IMR-90 (cell line): Measurements from ENCODE around the gene MGAT1. TPM values are rescaled to one million over a fixed set of nuclear protein-coding genes. Genes with fewer than 3 reads are reported as not detected.

Source experiments
- ATAC-seq: fragments of 200-7000 bp; cut with Tn5 transposase; 2 replicates; pipeline ENCODE4 v1.9.1; 2020; ENCODE audit warnings: low read depth, mild to moderate bottlenecking, moderate library complexity
- BruUV-seq: library from RNA; stranded (reverse); fragments of 400-500 nt; replicated peaks from 2 replicates; lab custom pipeline; 2021; lab: Mats Ljungman, UMichigan
- CTCF ChIA-PET: fragments of 300-600 bp; formaldehyde crosslinking; extraction: SDS; loops from one replicate; lab custom pipeline; 2021; ENCODE audit warnings: antibody characterized with exemption; lab: Yijun Ruan, JAX
- POLR2A ChIA-PET: fragments of 300-600 bp; sonication (Branson Sonifier 250); formaldehyde crosslinking; loops from one replicate; lab custom pipeline; 2022; ENCODE audit warnings: antibody characterized with exemption; ENCODE audit not compliant: unreplicated experiment; lab: Charles Lee
- DNase-seq: peaks from one replicate; pipeline ENCODE4 v3.0.0; 2013
- H2AFZ ChIP-seq: replicated peaks from 2 replicates; pipeline ENCODE3; 2013; ENCODE audit warnings: low read length, mild to moderate bottlenecking; ENCODE audit not compliant: poor library complexity
- H2AK5ac ChIP-seq: 2 replicates; pipeline ENCODE4 v1.6.1; 2013; ENCODE audit warnings: low read depth, low read length, inconsistent platforms
- H2AK9ac ChIP-seq: replicated peaks from 2 replicates; pipeline ENCODE3; 2013; ENCODE audit warnings: mild to moderate bottlenecking, low read depth, low read length, moderate library complexity; ENCODE audit not compliant: poor library complexity
- H2BK120ac ChIP-seq: 2 replicates; pipeline ENCODE4 v1.6.1; 2013; ENCODE audit warnings: low read depth, low read length, inconsistent platforms
- H2BK15ac ChIP-seq: 3 replicates; pipeline ENCODE4 v1.6.1; 2013; ENCODE audit warnings: low read depth, low read length, inconsistent platforms
- H2BK20ac ChIP-seq: 2 replicates; pipeline ENCODE4 v1.6.1; 2013; ENCODE audit warnings: low read depth, mild to moderate bottlenecking, inconsistent platforms, low read length, moderate library complexity
- H2BK5ac ChIP-seq: 2 replicates; pipeline ENCODE4 v1.6.1; 2013; ENCODE audit warnings: mild to moderate bottlenecking, low read depth, low read length, inconsistent platforms; ENCODE audit not compliant: poor library complexity, severe bottlenecking
- H3K14ac ChIP-seq: replicated peaks from 2 replicates; pipeline ENCODE4 v1.6.1; 2013; ENCODE audit warnings: low read depth, low read length, inconsistent platforms
- H3K18ac ChIP-seq: 2 replicates; pipeline ENCODE4 v1.6.1; 2013; ENCODE audit warnings: low read depth, low read length, control low read depth
- H3K23ac ChIP-seq: 2 replicates; pipeline ENCODE4 v1.6.1; 2013; ENCODE audit warnings: low read depth, low read length, inconsistent platforms
- H3K27ac ChIP-seq: 2 replicates; pipeline ENCODE4 v1.5.1; 2013; ENCODE audit warnings: mild to moderate bottlenecking, control low read depth, low read length; ENCODE audit not compliant: insufficient read depth
- H3K27me3 ChIP-seq: 2 replicates; pipeline ENCODE4 v1.6.1; 2013; ENCODE audit warnings: low read length; ENCODE audit not compliant: control insufficient read depth, insufficient read depth
- H3K36me3 ChIP-seq: 2 replicates; pipeline ENCODE4 v1.6.1; 2013; ENCODE audit warnings: low read length, mixed read lengths; ENCODE audit not compliant: control insufficient read depth, insufficient read depth
- H3K4ac ChIP-seq: 2 replicates; pipeline ENCODE4 v1.6.1; 2013; ENCODE audit warnings: low read depth, low read length, inconsistent platforms
- H3K4me1 ChIP-seq: 2 replicates; pipeline ENCODE4 v1.6.1; 2013; ENCODE audit warnings: low read length, mixed read lengths; ENCODE audit not compliant: control insufficient read depth, insufficient read depth
- H3K4me2 ChIP-seq: 2 replicates; pipeline ENCODE4 v1.6.1; 2013; ENCODE audit warnings: low read depth, mild to moderate bottlenecking, control low read depth, low read length, moderate library complexity
- H3K4me3 ChIP-seq: 2 replicates; pipeline ENCODE4 v1.5.1; 2013; ENCODE audit warnings: low read depth, mild to moderate bottlenecking, control low read depth, low read length, moderate library complexity; ENCODE audit not compliant: insufficient read depth
- H3K56ac ChIP-seq: 2 replicates; pipeline ENCODE4 v1.6.1; 2013; ENCODE audit warnings: low read length, inconsistent platforms; ENCODE audit not compliant: insufficient read depth; ENCODE audit errors: extremely low read depth
- H3K79me1 ChIP-seq, 2 experiments: 2 replicates each; pipeline ENCODE4 v1.6.1; 2013; ENCODE audit warnings: low read length in 2 of 2, inconsistent platforms in 1 of 2, low read depth in 1 of 2
- H3K9ac ChIP-seq: 2 replicates; pipeline ENCODE4 v1.6.1; 2013; ENCODE audit warnings: low read depth, low read length, control low read depth
- H3K9me1 ChIP-seq: 2 replicates; pipeline ENCODE4 v1.6.1; 2013; ENCODE audit warnings: low read length, inconsistent platforms; ENCODE audit not compliant: insufficient read depth
- H3K9me3 ChIP-seq: 2 replicates; pipeline ENCODE4 v1.6.1; 2013; ENCODE audit warnings: low read length; ENCODE audit not compliant: control insufficient read depth, insufficient read depth
- H4K20me1 ChIP-seq: 2 replicates; pipeline ENCODE4 v1.6.1; 2013; ENCODE audit warnings: low read length, inconsistent platforms; ENCODE audit not compliant: insufficient read depth
- H4K5ac ChIP-seq: 2 replicates; pipeline ENCODE4 v1.6.1; 2013; ENCODE audit warnings: mild to moderate bottlenecking, low read depth, low read length, control low read depth
- H4K8ac ChIP-seq, 2 experiments: 2 replicates each; pipeline ENCODE4 v1.6.1; 2013; ENCODE audit warnings: low read depth in 2 of 2, low read length in 2 of 2, control low read depth in 1 of 2, inconsistent platforms in 1 of 2
- H4K91ac ChIP-seq: 2 replicates; pipeline ENCODE4 v1.6.1; 2013; ENCODE audit warnings: low read depth, low read length, inconsistent platforms; ENCODE audit not compliant: insufficient read depth
- BHLHE40 ChIP-seq: fragments of 150-350 bp; IDR thresholded peaks from 2 replicates; pipeline ENCODE4 v1.6.1; 2016; ENCODE audit warnings: mild to moderate bottlenecking, low read depth, low read length
- CEBPB ChIP-seq: IDR thresholded peaks from 2 replicates; pipeline ENCODE4 v1.6.1; 2012; ENCODE audit warnings: low read depth, low read length, improper control_type of control experiment
- CHD1 ChIP-seq: IDR thresholded peaks from 2 replicates; pipeline ENCODE4 v1.6.1; 2012; ENCODE audit warnings: low read depth, low read length, improper control_type of control experiment
- CTCF ChIP-seq: conservative IDR thresholded peaks from 2 replicates; pipeline ENCODE4 v1.5.1; 2012; ENCODE audit warnings: mild to moderate bottlenecking, low read depth, low read length, improper control_type of control experiment
- ELK1 ChIP-seq: fragments of 150-350 bp; IDR thresholded peaks from 2 replicates; pipeline ENCODE4 v1.6.1; 2016; ENCODE audit warnings: low read depth, mild to moderate bottlenecking, low read length, moderate library complexity, borderline replicate concordance
- FOS ChIP-seq: fragments of 150-350 bp; IDR thresholded peaks from 2 replicates; pipeline ENCODE4 v1.6.1; 2016; ENCODE audit warnings: low read depth, low read length
- MAZ ChIP-seq: IDR thresholded peaks from 2 replicates; pipeline ENCODE4 v1.6.1; 2012; ENCODE audit warnings: low read depth, mild to moderate bottlenecking, low read length, improper control_type of control experiment, moderate library complexity, borderline replicate concordance
- MXI1 ChIP-seq: IDR thresholded peaks from 2 replicates; pipeline ENCODE4 v1.6.1; 2012; ENCODE audit warnings: low read depth, mild to moderate bottlenecking, low read length, moderate library complexity, borderline replicate concordance
- NFE2L2 ChIP-seq: fragments of 150-350 bp; IDR thresholded peaks from 2 replicates; pipeline ENCODE4 v1.6.1; 2016; ENCODE audit warnings: low read depth, mild to moderate bottlenecking, low read length
- POLR2A ChIP-seq: IDR thresholded peaks from 2 replicates; pipeline ENCODE4 v1.6.1; 2012; ENCODE audit warnings: mild to moderate bottlenecking, low read depth, low read length
- RAD21 ChIP-seq: IDR thresholded peaks from 2 replicates; pipeline ENCODE4 v1.6.1; 2012; ENCODE audit warnings: low read length, improper control_type of control experiment
- RCOR1 ChIP-seq: IDR thresholded peaks from 2 replicates; pipeline ENCODE4 v1.6.1; 2012; ENCODE audit warnings: mild to moderate bottlenecking, low read length, improper control_type of control experiment; ENCODE audit not compliant: insufficient replicate concordance
- SMC3 ChIP-seq: fragments of 150-350 bp; IDR thresholded peaks from 2 replicates; pipeline ENCODE4 v1.6.1; 2016; ENCODE audit warnings: low read depth, mild to moderate bottlenecking, antibody characterized with exemption, low read length, moderate library complexity
- USF2 ChIP-seq: fragments of 150-350 bp; IDR thresholded peaks from 2 replicates; pipeline ENCODE4 v1.6.1; 2017; ENCODE audit warnings: mild to moderate bottlenecking, antibody characterized with exemption, low read length, low read depth
- WGBS, 2 experiments: methylation state at CpG; one replicate each; pipeline versions ENCODE4 v1.1.5 to v1.1.7; 2013; ENCODE audit warnings: missing lambda C conversion rate in 2 of 2; ENCODE audit not compliant: insufficient read length in 1 of 2; ENCODE audit errors: extremely low coverage in 2 of 2; 5-methylcytosine and 5-hydroxymethylcytosine counted together
- dilution Hi-C: fragments of 300-500 bp; cut with HindIII; formaldehyde crosslinking; loops from one replicate; pipeline ENCODE4 v1.14.3; 2018; ENCODE audit warnings: low sequenced_read_pairs; ENCODE audit not compliant: unreplicated experiment
- in situ Hi-C: fragments of 300-500 bp; cut with MboI; formaldehyde crosslinking; loops from 3 replicates; pipeline ENCODE4 v1.14.3; 2019; ENCODE audit warnings: low sequenced_read_pairs, inconsistent platforms, mixed read lengths
- intact Hi-C: fragments of 100-400 bp; cut with micrococcal nuclease; formaldehyde crosslinking; loops from 2 replicates; pipeline ENCODE4 v1.10.0; 2022
- polyA plus RNA-seq, 3 experiments: library from polyadenylated mRNA; depleted of rRNA; stranded (reverse); fragments of >200 nt; gene quantifications; 2 replicates each; pipeline ENCODE4 v1.2.3, GENCODE V29; 2012; ENCODE audit warnings: low replicate concordance in 1 of 3
- total RNA-seq: library from RNA; depleted of rRNA; stranded (reverse); fragments of >200 nt; gene quantifications from 2 replicates; pipeline ENCODE4 v1.2.3, GENCODE V29; 2012

Gene MGAT1
- total and polyA plus RNA-seq, 2 of the 4 experiments (the other 2 are of a cell fraction), result 56.3 to 141 TPM

GRCh38 chr5:180807654-180808414 lies 5.2 kb upstream of the MGAT1 start:
- no peak for ATAC-seq
- Histone ChIP-seq H3K23ac (peak overlapping the region; percentile 44; the same call in 1 of the 2 replicates), H3K18ac (no peak overlapping the region), H2AFZ (no peak overlapping the region), H4K8ac (no peak overlapping the region), H2AK9ac (no peak overlapping the region), H2AK5ac (peak overlapping the region; percentile 66; the same call in 1 of the 2 replicates), H4K5ac (no peak overlapping the region), H4K91ac (no peak overlapping the region), H3K9me1 (peaks cover 17% of the 10 kb centered on the region), H3K79me1 (peaks cover 39 to 56% of the 10 kb centered on the region in 2 experiments), H2BK5ac (no peak overlapping the region), H2BK15ac (no peak overlapping the region), H3K27ac (no peak overlapping the region), H3K9me3 (no peaks in the 10 kb centered on the region), H4K20me1 (no peaks in the 10 kb centered on the region), H3K9ac (no peak overlapping the region), H3K27me3 (no peaks in the 10 kb centered on the region), H3K14ac (no peak overlapping the region; the same call in 1 of the 2 replicates), H3K4me1 (peaks cover 14% of the 10 kb centered on the region), H3K4me3 (no peak overlapping the region), H3K4me2 (peak overlapping the region; percentile 86), H3K36me3 (peaks cover 7% of the 10 kb centered on the region; the same call in 1 of the 2 replicates), H2BK120ac (no peak overlapping the region), H2BK20ac (no peak overlapping the region), H3K56ac (no peak overlapping the region), H3K4ac (peak overlapping the region; percentile 39; the same call in 1 of the 2 replicates)
- BruUV-seq, result no TSS peak
- in situ Hi-C loops (loop anchor here (10.0 kb wide), 2 partner anchors 377 to 447 kb away; no protein-coding TSS in a partner anchor), dilution Hi-C loops (no loop called here), intact Hi-C loops (no loop called here)
- DNase-seq, result no peak
- ChIA-PET CTCF (no interaction called here), POLR2A (interaction anchor here (0.5 kb wide), 1 partner anchor 52 kb away, joined by 3 read pairs; no protein-coding TSS in a partner anchor)
- 40% methylated on average over 1 of the region's 6 CpGs; no CpG with 5 or more reads in 1 of the 2 experiments for WGBS, 2 experiments
- no peak for TF ChIP-seq MAZ
- no peak for TF ChIP-seq CEBPB
- TF ChIP-seq RAD21, result no peak
- TF ChIP-seq USF2, result no peak
- TF ChIP-seq NFE2L2, result no peak
- no peak for TF ChIP-seq MXI1
- no peak for TF ChIP-seq RCOR1
- TF ChIP-seq POLR2A, result no peak
- no peak for TF ChIP-seq FOS
- no peak for TF ChIP-seq ELK1
- TF ChIP-seq SMC3, result no peak
- TF ChIP-seq CHD1, result no peak
- no peak for TF ChIP-seq CTCF
- no peak for TF ChIP-seq BHLHE40
